HL-60 (cell line): ENCODE results near the gene TRIM7.

Source experiments
- DNase-seq, 2 experiments: peaks; one replicate each; pipeline ENCODE4 v3.0.0-alpha.2; 2010 to 2020; ENCODE audit warnings: low read depth in 1 of 2, low spot score in 1 of 2
- H3K27ac ChIP-seq: fragments of 250-450 bp; sonication (Bioruptor Pico); replicated peaks from 2 replicates; pipeline ENCODE4 v1.5.1; 2020; ENCODE audit warnings: mild to moderate bottlenecking, moderate library complexity
- H3K27me3 ChIP-seq: fragments of 250-450 bp; sonication (Bioruptor Pico); 2 replicates; pipeline ENCODE4 v1.5.1; 2021; ENCODE audit warnings: mild to moderate bottlenecking, moderate library complexity; ENCODE audit not compliant: insufficient read depth, poor library complexity, severe bottlenecking
- H3K4me3 ChIP-seq: replicated peaks from 2 replicates; pipeline ENCODE4 v1.5.1; 2011; ENCODE audit warnings: mild to moderate bottlenecking, control low read depth, low read length; ENCODE audit not compliant: insufficient read depth
- GABPA ChIP-seq: IDR thresholded peaks from 2 replicates; pipeline ENCODE4 v1.6.1; 2012; ENCODE audit warnings: low read depth
- POLR2AphosphoS5 ChIP-seq: IDR thresholded peaks from 2 replicates; pipeline ENCODE4 v1.6.1; 2012; ENCODE audit warnings: low read depth
- SPI1 ChIP-seq: IDR thresholded peaks from 2 replicates; pipeline ENCODE4 v1.6.1; 2012; ENCODE audit warnings: low read depth, mild to moderate bottlenecking, borderline replicate concordance
- TF ChIP-seq, protein P1 (sequence below): IDR thresholded peaks from 2 replicates; pipeline ENCODE4 v1.6.1; 2012; ENCODE audit warnings: low read depth; ENCODE audit not compliant: insufficient replicate concordance
- TF ChIP-seq, protein P2 (sequence below): IDR thresholded peaks from one replicate; pipeline ENCODE4 v1.5.1; 2011; ENCODE audit warnings: low read length, control low read depth, inconsistent platforms; ENCODE audit not compliant: insufficient read depth

Gene TRIM7

GRCh38 chr5:181199881-181200638 is 4.9 kb downstream of the TRIM7 start:
- H3K4me3 ChIP-seq: no peak overlapping the region
- DNase-seq: no peak
- no peak overlapping the region for H3K27ac ChIP-seq
- H3K27me3 ChIP-seq: peaks cover 4% of the 10 kb centered on the region
- TF ChIP-seq POLR2AphosphoS5 (no peak), SPI1 (no peak; the same call in 1 of the 2 replicates), GABPA (no peak)
- TF ChIP-seq, protein P1, sequence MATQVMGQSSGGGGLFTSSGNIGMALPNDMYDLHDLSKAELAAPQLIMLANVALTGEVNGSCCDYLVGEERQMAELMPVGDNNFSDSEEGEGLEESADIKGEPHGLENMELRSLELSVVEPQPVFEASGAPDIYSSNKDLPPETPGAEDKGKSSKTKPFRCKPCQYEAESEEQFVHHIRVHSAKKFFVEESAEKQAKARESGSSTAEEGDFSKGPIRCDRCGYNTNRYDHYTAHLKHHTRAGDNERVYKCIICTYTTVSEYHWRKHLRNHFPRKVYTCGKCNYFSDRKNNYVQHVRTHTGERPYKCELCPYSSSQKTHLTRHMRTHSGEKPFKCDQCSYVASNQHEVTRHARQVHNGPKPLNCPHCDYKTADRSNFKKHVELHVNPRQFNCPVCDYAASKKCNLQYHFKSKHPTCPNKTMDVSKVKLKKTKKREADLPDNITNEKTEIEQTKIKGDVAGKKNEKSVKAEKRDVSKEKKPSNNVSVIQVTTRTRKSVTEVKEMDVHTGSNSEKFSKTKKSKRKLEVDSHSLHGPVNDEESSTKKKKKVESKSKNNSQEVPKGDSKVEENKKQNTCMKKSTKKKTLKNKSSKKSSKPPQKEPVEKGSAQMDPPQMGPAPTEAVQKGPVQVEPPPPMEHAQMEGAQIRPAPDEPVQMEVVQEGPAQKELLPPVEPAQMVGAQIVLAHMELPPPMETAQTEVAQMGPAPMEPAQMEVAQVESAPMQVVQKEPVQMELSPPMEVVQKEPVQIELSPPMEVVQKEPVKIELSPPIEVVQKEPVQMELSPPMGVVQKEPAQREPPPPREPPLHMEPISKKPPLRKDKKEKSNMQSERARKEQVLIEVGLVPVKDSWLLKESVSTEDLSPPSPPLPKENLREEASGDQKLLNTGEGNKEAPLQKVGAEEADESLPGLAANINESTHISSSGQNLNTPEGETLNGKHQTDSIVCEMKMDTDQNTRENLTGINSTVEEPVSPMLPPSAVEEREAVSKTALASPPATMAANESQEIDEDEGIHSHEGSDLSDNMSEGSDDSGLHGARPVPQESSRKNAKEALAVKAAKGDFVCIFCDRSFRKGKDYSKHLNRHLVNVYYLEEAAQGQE: no peak
- TF ChIP-seq, protein P2, sequence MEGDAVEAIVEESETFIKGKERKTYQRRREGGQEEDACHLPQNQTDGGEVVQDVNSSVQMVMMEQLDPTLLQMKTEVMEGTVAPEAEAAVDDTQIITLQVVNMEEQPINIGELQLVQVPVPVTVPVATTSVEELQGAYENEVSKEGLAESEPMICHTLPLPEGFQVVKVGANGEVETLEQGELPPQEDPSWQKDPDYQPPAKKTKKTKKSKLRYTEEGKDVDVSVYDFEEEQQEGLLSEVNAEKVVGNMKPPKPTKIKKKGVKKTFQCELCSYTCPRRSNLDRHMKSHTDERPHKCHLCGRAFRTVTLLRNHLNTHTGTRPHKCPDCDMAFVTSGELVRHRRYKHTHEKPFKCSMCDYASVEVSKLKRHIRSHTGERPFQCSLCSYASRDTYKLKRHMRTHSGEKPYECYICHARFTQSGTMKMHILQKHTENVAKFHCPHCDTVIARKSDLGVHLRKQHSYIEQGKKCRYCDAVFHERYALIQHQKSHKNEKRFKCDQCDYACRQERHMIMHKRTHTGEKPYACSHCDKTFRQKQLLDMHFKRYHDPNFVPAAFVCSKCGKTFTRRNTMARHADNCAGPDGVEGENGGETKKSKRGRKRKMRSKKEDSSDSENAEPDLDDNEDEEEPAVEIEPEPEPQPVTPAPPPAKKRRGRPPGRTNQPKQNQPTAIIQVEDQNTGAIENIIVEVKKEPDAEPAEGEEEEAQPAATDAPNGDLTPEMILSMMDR: no peak

GRCh38 chr5:181198905-181199519 is 6.0 kb downstream of the TRIM7 start:
- H3K27me3 ChIP-seq: no peaks in the 10 kb centered on the region
- no peak for DNase-seq
- H3K27ac ChIP-seq: no peak overlapping the region
- no peak for TF ChIP-seq POLR2AphosphoS5
- TF ChIP-seq, protein P2: no peak
- TF ChIP-seq, protein P1: no peak
- no peak for TF ChIP-seq GABPA
- no peak for TF ChIP-seq SPI1
- H3K4me3 ChIP-seq: no peak overlapping the region

GRCh38 chr5:181198106-181198685 is 6.8 kb downstream of the TRIM7 start:
- no peak for DNase-seq
- H3K4me3 ChIP-seq: no peak overlapping the region
- H3K27me3 ChIP-seq: no peaks in the 10 kb centered on the region
- H3K27ac ChIP-seq: no peak overlapping the region
- TF ChIP-seq SPI1 (no peak), GABPA (no peak), POLR2AphosphoS5 (no peak)
- TF ChIP-seq, protein P2: no peak
- TF ChIP-seq, protein P1: no peak
